NT2/D1 (cell line): ENCODE results near the gene PAK2.

ENCODE experiments used
- SUZ12 ChIP-seq: IDR thresholded peaks from 2 replicates; pipeline ENCODE4 v1.6.1; 2011; ENCODE audit not compliant: insufficient read length, insufficient read depth; ENCODE audit errors: extremely low read depth
- YY1 ChIP-seq: IDR thresholded peaks from 2 replicates; pipeline ENCODE4 v1.6.1; 2011; ENCODE audit not compliant: insufficient read length, insufficient read depth
- ZNF274 ChIP-seq: IDR thresholded peaks from 2 replicates; pipeline ENCODE4 v1.6.1; 2011; ENCODE audit warnings: mild to moderate bottlenecking, low read depth, low read length

- no peak for TF ChIP-seq ZNF274
- no peak for TF ChIP-seq YY1
- TF ChIP-seq SUZ12: no peak
Observed at GRCh38 chr3:196699749-196700148, 39.9 kb upstream of the PAK2 start.
